Prostate gland (tissue), 2 donors: ENCODE measurements around the gene MEF2D. TPM values are rescaled to one million over a fixed set of nuclear protein-coding genes. Genes with fewer than 3 reads are reported as not detected.

Experiments
- DNase-seq: peaks from one replicate; pipeline ENCODE4 v3.0.0-alpha.2; 2019; ENCODE audit warnings: low spot score
- H3K27ac ChIP-seq, 2 donors: fragments of 200-600 bp; sonication (generic); 2 replicates each; pipeline ENCODE4 v1.5.1; 2017 to 2019
- H3K27me3 ChIP-seq: fragments of 200-600 bp; sonication (generic); replicated peaks from 2 replicates; pipeline ENCODE4 v1.5.1; 2019; ENCODE audit not compliant: insufficient read depth
- H3K36me3 ChIP-seq, 2 donors: fragments of 200-600 bp; sonication (generic); 1 replicate in 1 of 2; 2 replicates in 1 of 2; pipeline versions ENCODE4 v1.5.1 to v1.8.1; 2017 to 2019
- H3K4me1 ChIP-seq: fragments of 200-600 bp; sonication (generic); replicated peaks from 2 replicates; pipeline ENCODE4 v1.5.1; 2019
- H3K4me3 ChIP-seq, 2 donors: fragments of 200-600 bp; sonication (generic); 2 replicates each; pipeline ENCODE4 v1.5.1; 2017 to 2019
- H3K9me3 ChIP-seq: fragments of 200-600 bp; sonication (generic); 2 replicates; pipeline ENCODE4 v1.5.1; 2017
- POLR2A ChIP-seq: fragments of 450-650 bp; IDR thresholded peaks from one replicate; pipeline ENCODE4 v1.6.1; 2016; ENCODE audit warnings: antibody characterized with exemption, mild to moderate bottlenecking
- POLR2AphosphoS5 ChIP-seq: sonication (generic); formaldehyde crosslinking; IDR thresholded peaks from one replicate; pipeline ENCODE4 v1.6.1; 2017; ENCODE audit warnings: antibody characterized with exemption
- WGBS: methylation state at CpG from one replicate; pipeline ENCODE4 v1.1.5; 2018; 5-methylcytosine and 5-hydroxymethylcytosine counted together
- intact Hi-C: fragments of 100-400 bp; cut with DNase I; formaldehyde crosslinking; loops from one replicate; pipeline ENCODE4 v1.14.2; 2022
- total RNA-seq, 2 donors: library from RNA; depleted of rRNA; stranded (reverse); fragments of >200 nt; gene quantifications; one replicate each; pipeline ENCODE4 v1.1.0, GENCODE V29; 2016
- TF ChIP-seq, protein P1 (sequence below), 4 experiments: fragments of 200-600 bp in 2 of 4; fragments of 450-650 bp in 2 of 4; sonication (generic) in 2 of 4; IDR thresholded peaks; 1 replicate in 3 of 4; 2 replicates in 1 of 4; pipeline ENCODE4 v1.5.1; 2016 to 2019; ENCODE audit warnings: antibody characterized with exemption in 4 of 4, mild to moderate bottlenecking in 2 of 4, moderate library complexity in 2 of 4

The MEF2D gene
- total RNA-seq, 2 donors from 2014 or later: 52.1 to 128 TPM

DNA sequence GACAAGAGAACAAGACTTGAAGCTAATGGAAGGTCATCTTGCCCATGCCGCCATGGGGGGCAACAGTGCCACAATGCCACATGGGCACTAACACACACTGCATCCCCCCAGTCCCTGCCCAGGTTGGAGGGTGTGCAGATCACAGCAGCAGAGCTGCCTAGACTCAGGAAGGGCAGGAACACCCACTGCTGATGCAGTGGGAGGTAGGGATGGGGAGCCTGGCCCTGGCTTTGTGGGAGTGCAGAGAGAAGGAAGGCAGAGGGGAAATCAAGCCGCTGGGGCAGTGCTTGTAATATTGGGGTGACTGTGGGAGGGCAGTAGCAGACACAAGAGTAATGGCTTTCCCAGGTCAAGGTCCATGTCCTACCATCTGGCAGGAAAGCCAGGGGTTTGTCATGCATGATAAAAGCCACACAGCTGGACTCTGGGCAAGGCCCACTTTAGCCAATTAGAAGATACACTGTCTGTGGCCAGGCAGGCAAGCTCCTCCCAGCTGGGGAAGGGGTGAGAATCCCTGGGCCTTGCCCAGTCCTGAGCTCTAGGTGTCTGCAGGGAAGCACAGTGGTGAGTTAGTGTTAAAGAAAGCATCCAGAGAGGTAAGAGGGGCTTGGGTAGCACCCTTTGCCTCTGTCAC lies 25.4 kb upstream of the MEF2D start:
- 91% methylated on average over 2 of the region's 2 CpGs for WGBS
- Histone ChIP-seq H3K27me3 (no peaks in the 10 kb centered on the region), H3K27ac (no peak overlapping the region), H3K4me3 (no peak overlapping the region), H3K9me3 (no peaks in the 10 kb centered on the region), H3K4me1 (no peaks in the 10 kb centered on the region), H3K36me3 (no peaks in the 10 kb centered on the region)
- intact Hi-C loops: no loop called here
- no peak for DNase-seq
- TF ChIP-seq POLR2A (no peak), POLR2AphosphoS5 (no peak)
- TF ChIP-seq, protein P1, sequence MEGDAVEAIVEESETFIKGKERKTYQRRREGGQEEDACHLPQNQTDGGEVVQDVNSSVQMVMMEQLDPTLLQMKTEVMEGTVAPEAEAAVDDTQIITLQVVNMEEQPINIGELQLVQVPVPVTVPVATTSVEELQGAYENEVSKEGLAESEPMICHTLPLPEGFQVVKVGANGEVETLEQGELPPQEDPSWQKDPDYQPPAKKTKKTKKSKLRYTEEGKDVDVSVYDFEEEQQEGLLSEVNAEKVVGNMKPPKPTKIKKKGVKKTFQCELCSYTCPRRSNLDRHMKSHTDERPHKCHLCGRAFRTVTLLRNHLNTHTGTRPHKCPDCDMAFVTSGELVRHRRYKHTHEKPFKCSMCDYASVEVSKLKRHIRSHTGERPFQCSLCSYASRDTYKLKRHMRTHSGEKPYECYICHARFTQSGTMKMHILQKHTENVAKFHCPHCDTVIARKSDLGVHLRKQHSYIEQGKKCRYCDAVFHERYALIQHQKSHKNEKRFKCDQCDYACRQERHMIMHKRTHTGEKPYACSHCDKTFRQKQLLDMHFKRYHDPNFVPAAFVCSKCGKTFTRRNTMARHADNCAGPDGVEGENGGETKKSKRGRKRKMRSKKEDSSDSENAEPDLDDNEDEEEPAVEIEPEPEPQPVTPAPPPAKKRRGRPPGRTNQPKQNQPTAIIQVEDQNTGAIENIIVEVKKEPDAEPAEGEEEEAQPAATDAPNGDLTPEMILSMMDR (IDR thresholded peaks at IDR 0.05): no peak

GRCh38 chr1:156525071-156525501 lies 24.5 kb upstream of the MEF2D start:
- Histone ChIP-seq H3K4me1 (no peaks in the 10 kb centered on the region), H3K4me3 (no peak overlapping the region), H3K27me3 (no peaks in the 10 kb centered on the region), H3K27ac (no peak overlapping the region), H3K36me3 (no peaks in the 10 kb centered on the region), H3K9me3 (no peaks in the 10 kb centered on the region)
- no peak for DNase-seq
- intact Hi-C loops: no loop called here
- TF ChIP-seq, protein P1 (IDR thresholded peaks at IDR 0.05): no peak
- TF ChIP-seq POLR2A (no peak), POLR2AphosphoS5 (no peak)
- WGBS: 12% methylated on average over 6 of the region's 6 CpGs

- 64% methylated on average over 3 of the region's 3 CpGs for WGBS
- Histone ChIP-seq H3K9me3 (no peaks in the 10 kb centered on the region), H3K36me3 (no peaks in the 10 kb centered on the region), H3K27ac (no peak overlapping the region), H3K27me3 (no peaks in the 10 kb centered on the region), H3K4me3 (no peak overlapping the region), H3K4me1 (no peaks in the 10 kb centered on the region)
- no peak for TF ChIP-seq POLR2A
- no peak for TF ChIP-seq POLR2AphosphoS5
- TF ChIP-seq, protein P1 (IDR thresholded peaks at IDR 0.05): no peak
- DNase-seq: no peak
- intact Hi-C loops: no loop called here
Measured at GRCh38 chr1:156524481-156524869, 23.9 kb upstream of the MEF2D start.

DNA sequence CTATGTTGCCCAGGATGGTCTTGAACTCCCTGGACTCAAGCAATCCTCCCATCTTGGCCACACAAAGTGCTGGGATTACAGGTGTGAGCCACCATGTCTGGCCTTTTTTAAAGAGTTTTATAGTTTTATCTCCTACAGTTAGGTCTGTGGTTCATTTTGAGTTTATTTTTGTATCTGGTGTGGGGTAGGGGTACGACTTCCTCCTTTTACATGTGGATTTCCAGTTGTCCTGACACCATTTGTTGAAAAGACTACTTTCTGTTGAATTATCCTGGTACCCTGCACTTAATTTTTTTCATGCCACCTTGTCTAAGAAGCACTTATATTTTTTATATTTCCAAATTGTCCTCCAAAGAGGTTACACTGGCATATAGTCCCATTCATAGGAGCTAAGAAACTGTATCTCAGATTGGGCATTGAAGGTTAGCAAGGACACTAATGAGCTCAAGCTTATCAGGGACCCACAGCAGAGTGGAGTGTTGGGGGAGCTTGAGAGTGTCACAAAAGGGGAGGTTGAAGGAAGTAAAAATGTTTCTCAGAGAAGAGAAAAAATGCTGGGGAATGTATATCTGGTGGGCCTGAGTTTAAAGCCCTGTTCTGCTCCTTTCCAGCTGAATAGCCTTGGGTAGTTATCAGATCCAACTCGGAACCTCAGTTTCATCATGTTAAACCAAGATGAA lies 23.4 kb upstream of the MEF2D start:
- WGBS: 91% methylated on average over 2 of the region's 2 CpGs
- Histone ChIP-seq H3K27me3 (no peaks in the 10 kb centered on the region), H3K27ac (no peak overlapping the region), H3K36me3 (no peaks in the 10 kb centered on the region), H3K4me1 (no peaks in the 10 kb centered on the region), H3K4me3 (no peak overlapping the region), H3K9me3 (no peaks in the 10 kb centered on the region)
- intact Hi-C loops: no loop called here
- no peak for TF ChIP-seq POLR2A
- TF ChIP-seq POLR2AphosphoS5: no peak
- TF ChIP-seq, protein P1 (IDR thresholded peaks at IDR 0.05): no peak
- no peak for DNase-seq

DNA sequence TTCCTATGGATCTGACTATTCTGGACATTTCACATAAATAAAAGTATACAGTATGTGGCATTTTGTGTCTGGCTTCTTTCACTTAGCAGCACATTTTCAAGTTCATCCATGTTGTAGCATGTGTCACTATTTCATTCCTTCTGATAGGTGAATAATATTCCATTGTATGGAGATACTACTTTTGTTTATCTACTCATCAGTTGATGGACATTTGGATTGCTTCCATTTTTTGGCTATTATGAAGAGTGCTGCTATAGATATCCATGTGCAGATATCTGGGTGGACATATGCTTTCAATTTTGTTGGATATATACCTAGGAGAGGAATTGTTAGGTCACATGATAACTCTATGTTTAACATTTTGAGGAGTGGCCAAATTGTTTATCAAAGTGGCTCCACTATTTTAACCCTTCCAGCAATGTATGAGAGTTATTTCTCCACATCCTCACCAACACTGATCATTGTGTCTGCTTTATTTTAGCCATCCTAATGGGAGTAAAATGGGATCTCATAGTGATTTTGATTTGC lies 21.9 kb upstream of the MEF2D start:
- Histone ChIP-seq H3K4me3 (no peak overlapping the region), H3K4me1 (no peaks in the 10 kb centered on the region), H3K9me3 (no peaks in the 10 kb centered on the region), H3K36me3 (no peaks in the 10 kb centered on the region), H3K27me3 (no peaks in the 10 kb centered on the region), H3K27ac (no peak overlapping the region)
- no peak for DNase-seq
- intact Hi-C loops: no loop called here
- TF ChIP-seq POLR2AphosphoS5 (no peak), POLR2A (no peak)
- TF ChIP-seq, protein P1 (IDR thresholded peaks at IDR 0.05): no peak
